D721Med (cell line): Measurements from ENCODE around the gene CDH13.

Source experiments
- DNase-seq: peaks from one replicate; pipeline ENCODE4 v3.0.0; 2011; ENCODE audit warnings: low spot score; ENCODE audit not compliant: insufficient read length
- FAIRE-seq: peaks from 2 replicates; lab custom pipeline; 2011; peaks lifted over from hg19 to GRCh38; lab: Jason Lieb, UNC
- TF ChIP-seq, protein P1 (sequence below): IDR thresholded peaks from 2 replicates; pipeline ENCODE4 v1.5.1; 2012; ENCODE audit warnings: mild to moderate bottlenecking, control low read depth; ENCODE audit not compliant: insufficient read depth; ENCODE audit errors: missing control alignments

The CDH13 gene

DNA sequence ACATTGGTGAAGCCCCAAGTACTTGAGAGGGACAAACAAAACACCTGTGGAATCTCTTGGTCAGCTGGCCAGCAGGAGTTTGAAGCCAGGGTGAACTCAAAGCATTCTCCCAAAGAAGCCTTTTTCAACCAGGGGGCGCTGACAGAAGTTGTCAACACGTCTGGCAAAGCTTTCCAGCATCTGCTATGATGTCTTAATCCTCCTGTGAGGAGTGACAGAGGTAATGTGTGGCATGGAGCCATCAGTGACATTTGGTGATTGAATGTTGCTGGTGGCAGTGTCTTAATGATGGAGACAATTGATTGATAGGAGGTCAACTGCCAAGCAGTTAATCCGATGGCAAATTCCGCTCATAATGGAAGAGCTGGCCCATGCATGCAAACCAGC lies 923.4 kb downstream of the CDH13 start:
- DNase-seq (no peak), FAIRE-seq (no peak)
- TF ChIP-seq, protein P1, sequence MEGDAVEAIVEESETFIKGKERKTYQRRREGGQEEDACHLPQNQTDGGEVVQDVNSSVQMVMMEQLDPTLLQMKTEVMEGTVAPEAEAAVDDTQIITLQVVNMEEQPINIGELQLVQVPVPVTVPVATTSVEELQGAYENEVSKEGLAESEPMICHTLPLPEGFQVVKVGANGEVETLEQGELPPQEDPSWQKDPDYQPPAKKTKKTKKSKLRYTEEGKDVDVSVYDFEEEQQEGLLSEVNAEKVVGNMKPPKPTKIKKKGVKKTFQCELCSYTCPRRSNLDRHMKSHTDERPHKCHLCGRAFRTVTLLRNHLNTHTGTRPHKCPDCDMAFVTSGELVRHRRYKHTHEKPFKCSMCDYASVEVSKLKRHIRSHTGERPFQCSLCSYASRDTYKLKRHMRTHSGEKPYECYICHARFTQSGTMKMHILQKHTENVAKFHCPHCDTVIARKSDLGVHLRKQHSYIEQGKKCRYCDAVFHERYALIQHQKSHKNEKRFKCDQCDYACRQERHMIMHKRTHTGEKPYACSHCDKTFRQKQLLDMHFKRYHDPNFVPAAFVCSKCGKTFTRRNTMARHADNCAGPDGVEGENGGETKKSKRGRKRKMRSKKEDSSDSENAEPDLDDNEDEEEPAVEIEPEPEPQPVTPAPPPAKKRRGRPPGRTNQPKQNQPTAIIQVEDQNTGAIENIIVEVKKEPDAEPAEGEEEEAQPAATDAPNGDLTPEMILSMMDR, result no peak

DNA sequence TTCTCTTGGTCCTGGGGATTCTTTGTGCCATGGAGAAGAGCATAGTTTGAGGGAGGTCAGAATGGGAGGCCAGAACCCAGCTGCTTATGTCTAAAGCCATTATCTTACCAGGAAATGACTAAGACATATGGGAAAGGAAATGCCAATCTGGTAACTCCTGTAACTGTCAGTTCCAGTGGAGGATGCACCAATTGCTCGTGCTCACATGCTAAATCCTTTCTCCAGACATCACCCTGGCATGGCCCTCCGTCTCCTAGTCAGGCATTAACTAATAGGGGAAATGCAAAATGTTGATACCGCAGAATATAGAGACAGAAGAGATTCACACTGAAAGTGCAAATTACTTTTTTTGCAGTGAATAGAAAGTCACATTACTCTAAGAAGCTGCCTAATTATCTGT lies 925.5 kb downstream of the CDH13 start:
- FAIRE-seq, result no peak
- TF ChIP-seq, protein P1, result no peak
- no peak for DNase-seq

DNA sequence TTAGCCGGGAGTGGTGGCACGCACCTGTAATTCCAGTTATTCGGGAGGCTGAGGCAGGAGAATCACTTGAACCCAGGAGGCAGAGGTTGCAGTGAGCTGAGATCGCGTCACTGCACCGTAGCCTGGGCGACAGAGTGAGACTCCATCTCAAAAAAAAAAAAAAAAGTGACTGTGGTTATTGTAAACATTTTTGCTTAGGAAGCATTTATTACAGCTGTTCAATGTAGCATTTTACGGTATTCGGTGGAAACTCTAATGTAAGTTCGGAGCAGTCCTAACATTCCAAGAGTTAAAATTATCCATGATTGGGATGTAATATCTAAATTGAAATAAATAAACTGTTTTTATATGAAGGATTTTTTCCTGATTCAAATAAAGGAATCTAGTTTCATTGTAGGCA lies 926.2 kb downstream of the CDH13 start:
- no peak for FAIRE-seq
- DNase-seq, result no peak
- TF ChIP-seq, protein P1, result no peak

DNA sequence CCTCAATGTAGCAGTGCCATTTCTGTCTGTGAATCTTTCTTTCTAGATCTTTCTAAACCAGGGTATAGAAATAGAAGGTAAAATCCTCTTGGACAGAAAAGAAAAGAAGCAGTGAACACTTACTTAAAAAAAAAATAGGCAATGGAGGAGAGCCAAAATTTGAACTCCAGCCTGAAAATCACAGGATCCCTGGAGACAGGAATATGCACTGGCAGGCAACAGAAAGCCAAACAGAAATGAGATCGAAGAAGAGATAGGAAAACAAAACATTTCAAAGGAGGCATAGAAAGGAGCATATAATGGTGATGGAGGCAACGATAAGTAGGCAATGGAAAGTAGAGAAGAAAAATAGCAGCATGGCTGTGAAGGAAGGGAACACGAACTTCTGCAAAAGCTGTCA lies 927.3 kb downstream of the CDH13 start:
- DNase-seq, result no peak
- TF ChIP-seq, protein P1, result no peak
- FAIRE-seq, result no peak

DNA sequence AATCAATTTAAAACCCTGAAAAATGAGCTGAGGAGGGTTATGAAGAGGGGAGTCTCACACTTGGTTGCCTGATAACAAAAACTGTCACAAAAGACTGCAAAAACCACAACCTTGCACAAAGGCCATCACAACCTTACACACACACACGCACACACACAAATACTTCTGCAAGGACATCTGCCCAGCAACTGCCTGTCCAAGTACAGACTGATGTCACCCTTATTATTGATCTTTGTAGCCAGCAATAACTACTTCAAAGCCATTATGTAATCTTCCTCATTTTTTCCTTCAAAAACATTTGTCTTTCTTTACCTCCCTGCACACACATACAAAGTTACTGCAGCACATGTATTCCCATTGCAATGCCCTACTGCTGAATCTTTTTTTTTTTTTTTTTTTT lies 927.8 kb downstream of the CDH13 start:
- no peak for FAIRE-seq
- TF ChIP-seq, protein P1, result no peak
- no peak for DNase-seq

DNA sequence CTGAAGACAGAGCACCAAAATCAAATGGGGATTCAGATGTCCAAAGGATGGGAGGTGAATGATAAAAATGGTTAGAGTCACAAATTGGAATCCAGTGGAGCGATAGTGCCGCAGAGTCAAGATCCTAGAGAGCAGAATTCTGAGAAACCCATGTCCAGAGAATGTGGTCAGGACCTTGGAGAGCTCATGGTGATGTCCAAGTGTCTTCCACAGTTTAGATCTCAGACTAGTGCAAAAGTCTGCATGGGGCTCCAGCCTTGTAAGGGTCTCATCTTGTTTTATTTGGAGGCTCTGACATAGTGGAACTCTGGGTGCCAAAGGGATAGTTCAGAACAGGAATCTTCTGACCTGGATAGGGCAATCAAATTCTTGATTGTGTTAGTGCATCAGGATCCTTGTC lies 935.1 kb downstream of the CDH13 start:
- TF ChIP-seq, protein P1, result no peak
- FAIRE-seq (no peak), DNase-seq (no peak)

DNA sequence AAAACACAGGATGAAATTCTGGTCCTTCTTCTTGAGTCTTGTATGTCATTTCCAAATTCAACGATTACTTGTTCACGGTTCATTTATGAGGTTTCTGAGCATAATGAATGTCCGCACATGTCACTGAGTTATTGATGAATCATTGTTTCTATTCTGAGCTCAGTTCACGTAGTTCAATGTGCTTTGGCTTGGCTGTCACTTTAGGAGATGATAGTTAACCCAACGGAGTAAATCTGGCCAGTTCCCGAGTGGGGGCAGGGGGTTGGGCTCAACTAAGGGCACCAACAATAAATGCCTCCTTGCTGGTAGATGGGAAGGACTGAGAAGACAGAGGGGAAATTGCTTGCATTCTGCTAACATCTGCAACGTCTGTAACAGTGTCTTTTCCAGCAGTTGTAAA lies 941.6 kb downstream of the CDH13 start:
- TF ChIP-seq, protein P1, result no peak
- FAIRE-seq (no peak), DNase-seq (no peak)
